HG02970 (cell line): ENCODE results near the gene FAM124B.

Experiments used
- ATAC-seq: cut with Tn5 transposase; IDR thresholded peaks from one replicate; pipeline ENCODE4 v1.9.1; 2021; ENCODE audit warnings: mild to moderate bottlenecking, moderate library complexity, moderate number of reproducible peaks; ENCODE audit not compliant: unreplicated experiment, low FRiP score

FAM124B gene, protein sequence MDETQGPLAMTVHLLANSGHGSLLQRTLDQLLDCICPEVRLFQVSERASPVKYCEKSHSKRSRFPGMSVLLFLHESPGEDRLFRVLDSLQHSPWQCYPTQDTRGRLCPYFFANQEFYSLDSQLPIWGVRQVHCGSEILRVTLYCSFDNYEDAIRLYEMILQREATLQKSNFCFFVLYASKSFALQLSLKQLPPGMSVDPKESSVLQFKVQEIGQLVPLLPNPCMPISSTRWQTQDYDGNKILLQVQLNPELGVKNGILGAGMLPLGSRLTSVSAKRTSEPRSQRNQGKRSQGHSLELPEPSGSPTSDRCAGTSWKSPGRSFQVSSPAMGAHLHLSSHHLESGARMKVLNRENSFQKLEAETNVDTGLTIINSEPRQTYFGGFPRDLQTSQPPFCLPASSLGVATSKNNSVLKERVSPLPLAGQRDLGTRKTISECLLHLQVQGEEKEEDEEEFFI

DNA sequence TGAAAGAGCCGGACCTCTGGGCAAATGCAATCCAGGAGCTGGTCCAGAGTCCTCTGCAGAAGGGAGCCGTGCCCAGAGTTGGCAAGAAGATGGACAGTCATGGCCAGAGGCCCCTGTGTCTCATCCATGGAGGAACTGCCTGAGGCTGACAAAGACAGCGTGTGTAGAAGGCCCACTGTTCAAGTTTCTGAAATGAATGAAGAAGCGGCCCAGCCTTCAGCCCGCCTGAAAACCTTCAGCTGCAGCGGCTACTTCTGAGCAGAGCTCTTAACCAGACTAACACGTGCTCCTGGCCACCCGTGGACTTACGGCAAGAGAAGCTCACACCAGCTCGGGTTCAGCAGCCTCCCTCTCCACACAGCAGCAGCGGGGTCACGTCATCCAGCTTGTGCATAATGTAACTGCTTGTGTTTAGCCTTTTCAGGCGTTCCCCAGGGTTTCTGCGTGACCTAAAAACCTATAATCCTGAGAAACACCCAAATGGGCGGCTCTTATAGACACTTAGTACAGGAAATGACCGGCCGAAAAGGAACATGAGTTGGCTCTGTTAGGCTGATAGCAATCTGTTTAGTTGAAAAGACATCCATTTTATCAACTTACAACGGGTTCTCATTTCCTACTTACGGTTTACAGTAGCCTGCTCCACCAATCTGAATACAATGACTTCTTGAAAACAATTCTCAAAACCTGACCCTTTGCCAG is at the start of gene FAM124B:
Gene FAM124B, minus strand, starts transcription at position 467 of the 702 bp plus-strand sequence. Its CDS starts 339 bp downstream, at position 128.
- ATAC-seq = no peak

DNA sequence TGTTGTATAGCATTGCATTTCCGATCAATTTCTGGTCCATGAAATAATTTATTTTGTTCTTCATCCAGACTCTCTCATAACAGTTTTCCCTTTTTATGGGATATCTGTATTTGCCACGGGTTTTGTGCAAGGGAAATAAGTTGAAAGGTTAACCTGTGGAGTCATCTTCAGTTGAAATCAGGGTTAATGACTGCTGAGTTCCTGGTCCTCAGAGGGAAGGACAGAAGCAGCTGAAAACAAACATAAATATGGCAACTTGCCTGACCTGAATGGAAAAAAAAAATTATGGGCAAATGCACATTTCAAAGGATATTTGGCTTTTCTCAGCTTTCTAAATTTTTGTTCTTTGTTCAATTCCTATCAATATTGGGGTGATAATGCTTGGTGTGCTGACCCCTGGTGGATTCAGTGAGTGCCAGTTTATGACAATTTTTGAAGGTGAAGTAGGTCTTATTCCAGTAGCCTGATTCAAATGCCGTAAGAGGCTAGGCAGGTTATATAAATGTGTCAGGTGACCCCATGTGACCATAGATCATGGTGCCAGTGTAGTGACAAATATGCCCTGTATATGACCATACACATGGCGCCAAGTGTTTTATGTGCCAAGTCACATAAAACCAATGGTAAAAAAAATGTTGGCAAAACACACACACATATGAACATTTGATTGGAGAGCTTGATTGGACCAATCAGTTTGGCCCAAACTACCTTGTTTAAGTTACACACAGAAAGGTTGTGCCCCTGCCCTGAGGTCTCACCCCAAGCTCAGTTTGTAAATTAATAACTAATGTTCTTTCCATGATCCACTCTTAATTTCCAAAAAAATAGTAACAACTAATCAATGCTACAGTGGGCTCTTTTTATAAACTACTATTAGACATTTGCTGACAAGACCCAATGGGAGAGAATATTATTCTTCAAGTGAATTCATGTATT is 47.6 kb upstream of the FAM124B start:
- no peak for ATAC-seq

DNA sequence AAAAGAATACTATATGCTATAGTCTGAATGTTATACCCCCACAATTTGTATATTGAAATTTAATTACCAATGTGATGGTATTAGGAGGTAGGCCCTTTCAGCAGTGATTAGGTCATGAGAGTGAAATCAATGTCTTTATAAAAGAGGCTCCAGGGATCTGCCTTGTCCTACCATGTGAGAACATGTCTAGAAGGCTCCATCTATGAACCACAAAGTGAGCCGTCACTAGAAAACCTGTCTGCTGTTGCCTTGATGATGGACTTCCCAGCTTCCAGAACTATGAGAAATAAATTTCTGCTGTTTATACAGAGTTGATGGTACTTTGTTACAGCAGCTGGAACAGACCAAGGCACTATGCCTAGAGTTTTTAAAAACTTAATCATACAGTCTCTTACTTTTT is 46.3 kb upstream of the FAM124B start:
- ATAC-seq = no peak

DNA sequence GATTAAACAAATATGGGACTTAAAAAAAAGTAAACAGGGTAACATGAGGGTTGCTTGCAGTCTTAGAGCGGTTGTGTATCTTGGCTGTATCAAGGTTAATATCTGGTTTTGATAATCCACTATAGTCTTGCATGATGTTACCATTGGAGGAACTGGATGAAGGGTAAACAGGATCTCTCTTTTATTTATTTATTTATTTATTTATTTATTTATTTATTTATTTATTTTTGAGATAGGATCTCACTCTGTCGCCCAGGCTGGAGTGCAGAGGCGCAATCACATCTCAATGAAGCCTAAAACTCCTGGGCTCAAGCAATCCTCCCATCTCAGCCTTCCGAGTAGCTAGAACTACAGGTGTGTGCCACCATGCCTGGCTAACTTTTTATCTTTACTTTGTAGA is 42.9 kb upstream of the FAM124B start:
- ATAC-seq = no peak

DNA sequence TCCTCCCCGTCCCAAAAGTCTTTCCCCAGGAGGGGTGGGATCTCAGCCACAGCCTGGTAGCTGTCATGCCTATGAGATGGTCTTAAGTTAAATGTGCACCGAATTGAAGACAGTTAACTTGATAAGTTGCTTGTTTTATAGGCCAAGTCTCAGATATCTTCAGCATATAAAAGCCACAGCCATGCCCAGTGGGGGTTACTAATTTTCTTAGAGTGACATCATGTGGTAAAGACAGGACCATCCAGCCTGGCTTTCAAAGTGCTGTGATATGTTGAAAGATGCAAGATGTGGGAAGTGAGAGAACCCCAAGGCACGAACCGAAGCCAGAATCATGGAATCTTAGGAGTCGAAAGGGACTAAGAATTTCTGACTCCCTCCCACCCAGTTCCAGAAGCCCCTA is 42.1 kb upstream of the FAM124B start:
- no peak for ATAC-seq

DNA sequence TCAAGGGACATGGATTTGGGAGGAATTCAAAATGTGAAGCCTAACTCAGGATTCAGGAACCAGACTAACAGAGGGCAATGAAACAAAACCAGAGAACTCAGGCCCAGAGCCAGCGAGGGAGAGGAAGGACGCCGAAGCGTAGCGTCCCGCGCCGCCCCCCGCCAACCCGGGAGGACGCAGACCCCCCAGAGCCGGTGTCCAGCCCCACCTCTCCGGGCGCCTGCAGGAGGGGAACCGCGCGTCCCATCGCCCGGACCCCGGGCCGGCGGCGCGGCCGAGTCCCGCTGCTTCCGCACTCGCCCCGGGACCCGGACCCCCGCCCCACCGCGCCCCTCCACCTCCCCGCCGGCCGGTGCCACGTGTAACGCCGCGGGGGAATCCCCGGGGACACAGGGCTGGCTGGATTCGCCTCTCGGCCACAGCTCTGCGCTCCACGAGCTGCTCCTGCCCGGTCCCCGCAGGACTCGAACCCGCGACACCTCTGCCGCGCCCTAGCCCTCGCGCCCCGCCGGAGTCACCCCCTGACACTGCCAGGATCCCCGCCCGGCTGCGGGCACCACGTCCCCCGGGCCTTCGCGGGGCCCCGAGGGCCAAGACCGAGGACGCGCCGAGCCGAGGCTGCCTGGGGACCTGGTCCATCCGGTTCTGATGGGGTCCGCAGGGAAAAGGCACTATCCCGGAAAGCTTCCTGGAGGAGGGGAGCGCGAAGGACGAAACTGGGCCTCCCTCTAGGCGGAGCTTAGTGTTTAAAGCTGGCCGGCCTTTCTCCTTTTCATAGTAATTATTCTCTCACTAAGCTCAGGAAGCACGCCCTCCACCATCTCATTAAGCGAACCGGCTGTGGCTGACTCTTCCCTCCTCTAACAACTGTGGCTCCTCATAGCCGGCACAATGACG is 40.4 kb upstream of the FAM124B start:
- ATAC-seq = no peak

DNA sequence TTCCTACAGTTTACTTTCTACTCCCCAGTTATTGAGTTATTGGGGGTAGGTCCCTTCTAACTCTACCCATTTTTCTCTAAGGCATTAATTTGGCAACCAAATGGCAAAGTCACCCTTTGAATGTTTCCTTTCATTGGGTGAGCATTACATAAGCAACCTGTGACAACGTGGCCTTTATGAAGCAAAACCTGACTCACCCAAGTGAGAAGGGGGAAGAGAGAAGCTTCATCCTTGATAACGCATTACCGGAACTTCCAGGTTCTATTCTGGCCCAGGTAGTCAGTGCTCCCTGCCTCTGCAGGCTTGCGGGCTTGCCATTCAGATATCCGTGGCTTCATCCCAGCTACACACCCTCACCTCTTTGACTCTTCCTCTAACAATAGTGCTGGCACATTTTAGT is 39.1 kb upstream of the FAM124B start:
- ATAC-seq = no peak

DNA sequence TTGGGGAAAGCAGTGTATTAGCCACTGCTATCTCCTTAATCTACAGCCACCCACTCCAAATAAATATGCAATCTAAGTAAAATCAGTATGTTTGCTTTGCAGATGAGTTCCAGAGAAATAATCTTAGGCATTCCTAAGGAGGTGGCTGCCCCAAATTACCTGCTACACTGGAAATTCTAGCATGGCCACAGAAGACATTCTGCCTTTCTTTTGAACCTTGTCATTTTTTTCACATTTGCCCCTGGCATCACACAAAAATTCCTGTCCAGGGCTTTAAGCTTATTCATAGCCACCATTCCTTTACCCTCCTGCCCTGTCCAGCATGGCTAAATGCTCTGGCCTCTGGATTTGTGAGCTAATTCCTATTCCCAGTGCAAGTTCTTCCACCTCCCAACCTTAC is 36.8 kb upstream of the FAM124B start:
- ATAC-seq = no peak

DNA sequence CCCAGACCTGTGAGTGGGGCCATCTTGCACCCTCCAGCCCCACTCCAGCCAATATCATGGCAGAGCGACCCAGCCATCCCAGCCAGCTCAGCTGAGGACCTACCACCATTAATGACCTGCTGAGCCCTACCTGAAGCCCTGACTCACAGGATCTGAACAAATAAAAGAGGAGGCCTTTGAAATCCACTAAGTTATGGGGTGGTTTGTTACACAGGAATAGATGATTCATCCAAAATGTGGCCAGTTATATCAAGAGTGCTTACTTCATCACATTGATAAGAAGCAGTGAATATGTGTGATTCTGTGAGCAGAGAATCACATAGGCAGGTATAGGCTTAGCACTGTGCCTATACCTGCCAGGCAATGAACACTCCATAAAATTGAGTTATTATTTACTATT is 34.7 kb upstream of the FAM124B start:
- no peak for ATAC-seq

DNA sequence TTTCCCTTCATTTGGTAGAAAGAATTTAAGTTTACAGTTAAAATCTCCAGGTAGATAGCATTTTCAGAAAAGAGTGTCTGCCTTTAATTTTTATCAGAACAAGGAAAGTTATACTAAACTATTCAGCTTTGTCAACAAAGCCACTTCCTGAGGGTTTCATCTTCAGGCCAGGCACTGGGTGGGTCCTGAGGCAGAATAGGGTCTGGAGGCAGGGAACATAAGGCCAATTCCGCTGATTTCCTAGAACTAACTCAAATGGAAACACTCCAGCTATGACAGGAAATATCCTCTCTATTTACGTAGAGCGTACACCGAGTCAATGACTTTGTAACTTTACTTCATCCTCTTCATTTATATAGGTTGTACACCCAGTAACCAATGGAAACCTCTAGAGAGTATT is 32.7 kb upstream of the FAM124B start:
- ATAC-seq = no peak

DNA sequence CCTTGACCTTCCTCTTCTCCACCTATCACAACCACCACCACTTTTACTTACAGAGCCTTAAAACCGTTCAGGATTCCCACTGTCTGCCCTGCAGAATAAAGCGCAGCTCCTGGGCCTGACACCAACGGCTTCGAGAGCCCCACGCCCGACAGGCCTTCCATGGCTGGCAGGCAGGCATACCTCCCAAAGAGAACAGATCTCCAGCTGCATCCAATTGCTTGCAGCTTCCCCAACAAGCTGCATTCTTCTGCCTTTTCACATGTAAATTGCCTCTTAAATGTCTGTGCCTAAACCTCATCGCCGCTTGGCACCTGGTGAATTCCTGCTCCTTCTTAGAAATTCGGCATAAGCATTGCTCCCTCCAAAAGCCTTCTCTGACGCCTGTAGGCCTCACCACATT is 31.5 kb upstream of the FAM124B start:
- no peak for ATAC-seq

DNA sequence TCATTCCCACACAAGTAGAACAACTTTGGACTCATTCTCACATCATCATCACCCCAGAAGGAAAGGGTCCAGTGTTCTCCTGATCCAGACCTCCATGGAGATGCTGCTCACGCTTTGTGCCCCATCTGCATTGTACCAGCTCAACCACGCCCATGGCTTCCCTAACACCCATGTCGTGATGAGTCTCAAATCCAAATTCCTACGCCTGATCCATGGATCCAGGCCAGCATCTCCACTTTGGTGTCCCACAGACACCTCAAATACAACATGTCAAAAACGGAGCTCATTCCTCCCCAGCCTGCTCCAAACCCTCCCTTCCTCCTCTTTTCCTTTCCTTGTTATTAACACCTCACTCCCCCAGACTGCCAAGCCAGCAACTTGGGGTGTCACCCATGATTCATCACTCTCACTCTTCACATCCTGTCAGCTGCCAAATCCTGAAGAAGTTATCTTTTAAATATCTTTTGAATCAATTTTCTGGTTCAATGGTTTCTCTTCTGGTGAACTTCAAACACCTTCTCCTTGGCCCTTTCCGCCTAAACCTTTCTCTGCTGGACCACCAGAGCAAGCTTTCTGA is 30.2 kb upstream of the FAM124B start:
- no peak for ATAC-seq

DNA sequence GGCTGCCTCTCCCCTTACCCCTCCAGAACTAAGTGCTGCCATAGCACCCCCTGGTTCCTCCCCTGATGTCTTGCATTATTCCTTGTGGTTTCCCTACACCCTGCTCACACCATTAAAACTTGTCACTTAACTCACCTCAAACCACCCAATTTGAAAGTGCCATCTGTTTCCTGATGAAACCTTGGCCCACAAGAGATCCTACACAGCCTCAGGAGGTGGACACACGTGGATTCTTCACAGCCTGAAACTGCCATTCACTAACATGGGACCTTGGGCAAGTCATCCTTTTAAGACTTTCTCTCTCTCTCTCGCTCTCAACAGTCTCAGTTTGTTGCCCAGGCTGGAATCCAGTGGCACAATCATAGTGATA is 27.5 kb upstream of the FAM124B start:
- no peak for ATAC-seq

DNA sequence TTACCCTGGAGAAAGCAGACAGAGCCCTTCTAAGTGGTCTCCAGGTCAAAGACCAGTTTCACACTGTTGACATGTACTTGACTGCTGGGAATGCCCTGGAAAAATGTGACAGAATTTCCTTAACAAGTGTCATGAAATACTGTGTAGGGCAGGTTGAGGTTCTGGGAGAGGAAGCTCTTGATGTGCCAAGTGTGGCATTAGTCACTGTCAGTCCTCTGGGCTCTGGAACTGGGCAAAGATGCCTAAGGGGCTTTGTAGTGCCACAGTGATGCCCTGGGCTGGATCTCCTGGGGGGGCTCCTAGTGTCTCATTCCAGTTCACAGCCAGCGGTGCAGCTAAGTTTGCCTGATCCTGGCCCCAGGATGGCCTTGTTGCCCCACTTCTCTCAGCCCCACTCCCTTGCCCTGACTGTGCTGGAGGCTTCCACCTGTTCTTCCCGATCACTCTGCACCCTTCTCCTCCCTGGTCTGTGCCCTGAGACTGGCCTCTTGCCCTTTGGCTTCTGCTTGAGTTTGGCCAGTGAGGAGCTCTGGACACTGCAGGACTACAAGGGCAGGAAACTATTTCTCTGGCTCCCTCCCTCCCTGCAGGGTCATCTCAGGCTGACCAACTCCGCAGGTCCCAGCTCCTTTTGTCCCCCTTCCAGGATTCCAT is 27.0 kb upstream of the FAM124B start:
- no peak for ATAC-seq

DNA sequence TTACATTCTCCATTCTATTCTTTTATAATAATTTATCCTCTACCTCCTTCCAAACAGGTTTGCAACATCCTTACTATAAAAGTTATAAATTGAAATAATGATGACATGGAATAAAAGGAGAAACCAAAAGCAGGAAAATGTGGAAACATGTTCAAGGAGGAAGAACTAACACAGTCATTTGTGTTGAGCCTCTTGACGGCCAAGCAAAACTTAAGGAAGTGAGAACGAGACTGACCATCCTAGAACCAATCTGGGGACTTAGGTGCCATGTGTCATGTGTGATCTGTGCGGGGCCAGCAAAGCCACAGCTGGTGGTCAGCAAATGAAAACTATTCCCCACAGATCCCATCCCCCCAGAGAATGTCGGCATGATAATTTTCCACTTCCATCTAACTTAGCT is 25.6 kb upstream of the FAM124B start:
- ATAC-seq = no peak

DNA sequence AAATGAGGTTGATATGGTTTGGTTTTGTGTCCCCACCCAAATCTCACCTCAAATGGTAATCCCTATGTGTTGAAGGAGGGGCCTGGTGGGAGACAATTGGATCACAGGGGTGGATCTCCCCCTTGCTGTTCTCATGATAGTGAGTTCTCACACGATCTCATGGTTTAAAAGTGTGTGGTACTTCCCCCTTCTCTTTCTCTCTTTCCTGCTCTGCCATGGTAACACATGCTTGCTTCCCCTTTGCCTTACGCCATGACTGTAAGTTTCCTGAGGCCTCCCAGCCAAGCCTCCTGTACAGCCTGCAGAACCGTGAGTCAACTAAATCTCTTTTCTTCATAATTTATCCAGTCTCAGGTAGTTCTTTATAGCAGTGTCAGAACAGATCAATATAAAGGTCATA is 24.7 kb upstream of the FAM124B start:
- no peak for ATAC-seq

DNA sequence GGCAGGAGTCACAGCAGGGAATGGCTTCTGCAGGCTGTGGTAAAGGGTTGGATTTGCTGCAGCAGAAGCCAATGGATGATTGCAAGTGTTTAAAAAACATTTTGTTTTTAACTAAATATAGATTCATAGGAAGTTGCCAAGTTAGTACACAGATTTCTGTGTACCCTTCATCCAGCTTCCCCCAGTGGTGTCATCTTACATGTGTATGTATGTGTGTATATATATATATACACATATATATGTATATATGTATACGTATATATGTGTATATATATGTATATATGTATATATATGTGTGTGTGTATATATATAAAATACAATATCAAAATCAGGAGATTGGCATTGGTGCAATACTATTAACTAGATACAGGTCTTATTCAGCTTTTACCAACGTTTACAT is 19.2 kb upstream of the FAM124B start:
- ATAC-seq = no peak

DNA sequence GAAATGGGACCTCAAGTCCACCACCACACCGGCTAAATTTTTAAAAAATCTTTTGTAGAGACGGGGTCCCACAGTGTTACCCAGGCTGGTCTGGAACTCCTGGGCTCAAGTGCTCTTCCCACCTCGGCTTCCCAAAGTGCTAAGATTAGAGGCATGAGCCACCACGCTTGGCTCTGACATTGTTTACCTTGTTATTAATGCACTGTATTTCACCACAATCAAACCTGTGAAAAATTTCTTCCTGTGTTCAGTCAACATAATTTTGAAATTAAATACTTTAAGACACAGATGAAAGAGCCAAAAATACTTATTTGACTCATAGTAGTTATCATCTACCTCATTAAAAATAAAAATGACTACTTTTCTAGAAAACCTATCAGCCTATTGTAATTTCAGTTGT is 16.0 kb upstream of the FAM124B start:
- ATAC-seq = no peak

DNA sequence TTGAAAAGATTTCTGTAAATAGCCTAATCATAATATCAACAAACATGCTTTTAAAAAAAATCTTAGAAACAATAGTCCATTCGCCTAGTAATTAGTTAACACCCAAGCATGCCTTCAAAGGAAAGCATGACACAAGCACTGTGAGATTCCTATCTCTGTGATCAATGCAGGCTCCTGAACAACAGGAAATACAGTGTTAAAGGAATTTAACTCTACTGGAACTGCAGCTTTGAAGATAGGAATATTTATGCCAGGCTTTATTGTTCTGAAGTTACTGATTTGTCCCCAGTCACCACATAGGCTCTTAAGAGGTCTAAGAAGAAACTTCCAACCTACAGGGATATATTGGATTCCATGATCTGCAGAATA is 15.4 kb upstream of the FAM124B start:
- ATAC-seq = no peak
